ENCODE data around the gene WT1. TPM values are rescaled to one million over a fixed set of nuclear protein-coding genes. Genes with fewer than 3 reads are reported as not detected.
"Not testable (repeated sequence)": the region's sequence is repeated elsewhere in the genome, so short reads cannot be mapped to it uniquely, and the experiment has no call there.

Gene WT1
- total RNA-seq, 1 donor = under 0.01 TPM

GRCh38 chr11:32472226-32472625 lies 36.9 kb upstream of the WT1 start:
- Histone ChIP-seq H3K27ac (ENCODE audit: low read depth, low read length) (no peak overlapping the region), H3K79me2 (ENCODE audit: insufficient read depth, low read length) (no peaks in the 10 kb centered on the region), H3K4me2 (ENCODE audit: insufficient read depth, low read length) (no peak overlapping the region), H4K20me1 (ENCODE audit: insufficient read depth, low read length) (no peaks in the 10 kb centered on the region), H2AFZ (ENCODE audit: low read length) (no peak overlapping the region), H3K36me3 (ENCODE audit: insufficient read depth, low read length) (no peaks in the 10 kb centered on the region), H3K4me1 (ENCODE audit: insufficient read depth, low read length) (no peaks in the 10 kb centered on the region), H3K27me3 (ENCODE audit: insufficient read depth, low read length) (no peaks in the 10 kb centered on the region), H3K4me3 (ENCODE audit: insufficient read depth, low read length) (no peak overlapping the region), H3K9me3 (ENCODE audit: low read depth, low read length) (no peaks in the 10 kb centered on the region)
- TF ChIP-seq CTCF (IDR thresholded peaks at IDR 0.05; ENCODE audit: extremely low read depth, low read depth, low read length) = no peak
- no peak for DNase-seq (ENCODE audit: insufficient read length, low spot score, missing footprints)

GRCh38 chr11:32471544-32471943 lies 36.2 kb upstream of the WT1 start:
- not testable (repeated sequence) for H3K27me3 ChIP-seq (ENCODE audit: insufficient read depth, low read length); H3K9me3 ChIP-seq (ENCODE audit: low read depth, low read length); H3K4me2 ChIP-seq (ENCODE audit: insufficient read depth, low read length); H3K4me3 ChIP-seq (ENCODE audit: insufficient read depth, low read length); H3K36me3 ChIP-seq (ENCODE audit: insufficient read depth, low read length); H3K4me1 ChIP-seq (ENCODE audit: insufficient read depth, low read length); H3K27ac ChIP-seq (ENCODE audit: low read depth, low read length); H2AFZ ChIP-seq (ENCODE audit: low read length); H4K20me1 ChIP-seq (ENCODE audit: insufficient read depth, low read length); H3K79me2 ChIP-seq (ENCODE audit: insufficient read depth, low read length); DNase-seq (ENCODE audit: insufficient read length, low spot score, missing footprints)

GRCh38 chr11:32469791-32470190 lies 34.5 kb upstream of the WT1 start:
- Histone ChIP-seq H2AFZ (ENCODE audit: low read length) (no peak overlapping the region), H3K4me1 (ENCODE audit: insufficient read depth, low read length) (no peaks in the 10 kb centered on the region), H3K79me2 (ENCODE audit: insufficient read depth, low read length) (no peaks in the 10 kb centered on the region), H3K4me3 (ENCODE audit: insufficient read depth, low read length) (no peak overlapping the region), H3K4me2 (ENCODE audit: insufficient read depth, low read length) (no peak overlapping the region), H4K20me1 (ENCODE audit: insufficient read depth, low read length) (no peaks in the 10 kb centered on the region), H3K36me3 (ENCODE audit: insufficient read depth, low read length) (no peaks in the 10 kb centered on the region), H3K9me3 (ENCODE audit: low read depth, low read length) (no peaks in the 10 kb centered on the region), H3K27me3 (ENCODE audit: insufficient read depth, low read length) (no peaks in the 10 kb centered on the region), H3K27ac (ENCODE audit: low read depth, low read length) (no peak overlapping the region)
- no peak for DNase-seq (ENCODE audit: insufficient read length, low spot score, missing footprints)
- TF ChIP-seq CTCF (IDR thresholded peaks at IDR 0.05; ENCODE audit: extremely low read depth, low read depth, low read length) = no peak

- Histone ChIP-seq H3K79me2 (ENCODE audit: insufficient read depth, low read length) (no peaks in the 10 kb centered on the region), H3K27ac (ENCODE audit: low read depth, low read length) (no peak overlapping the region), H4K20me1 (ENCODE audit: insufficient read depth, low read length) (no peaks in the 10 kb centered on the region), H3K36me3 (ENCODE audit: insufficient read depth, low read length) (no peaks in the 10 kb centered on the region), H3K9me3 (ENCODE audit: low read depth, low read length) (no peaks in the 10 kb centered on the region), H3K4me2 (ENCODE audit: insufficient read depth, low read length) (no peak overlapping the region), H3K27me3 (ENCODE audit: insufficient read depth, low read length) (no peaks in the 10 kb centered on the region), H2AFZ (ENCODE audit: low read length) (no peak overlapping the region), H3K4me1 (ENCODE audit: insufficient read depth, low read length) (no peaks in the 10 kb centered on the region), H3K4me3 (ENCODE audit: insufficient read depth, low read length) (no peak overlapping the region)
- no peak for DNase-seq (ENCODE audit: insufficient read length, low spot score, missing footprints)
- no peak for TF ChIP-seq CTCF (IDR thresholded peaks at IDR 0.05; ENCODE audit: extremely low read depth, low read depth, low read length)
Measured at GRCh38 chr11:32466279-32466915, 31.1 kb upstream of the WT1 start.

All from osteoblast (primary cell).